Muscle layer of duodenum (tissue), 2 donors: ENCODE results near the gene ZNF575.
"Not testable (repeated sequence)": the region's sequence is repeated elsewhere in the genome, so short reads cannot be mapped to it uniquely, and the experiment has no call there.

Experiments used
- H3K27ac ChIP-seq: one replicate; pipeline ENCODE4 v1.7.0; 2013; ENCODE audit warnings: mild to moderate bottlenecking, low read length
- H3K27me3 ChIP-seq: one replicate; pipeline ENCODE4 v1.7.0; 2013; ENCODE audit warnings: low read depth, mild to moderate bottlenecking, control low read depth, low read length
- H3K36me3 ChIP-seq, 2 donors: one replicate each; pipeline ENCODE4 v1.7.0; 2013; ENCODE audit warnings: low read length in 2 of 2, control low read depth in 1 of 2, mild to moderate bottlenecking in 1 of 2; ENCODE audit not compliant: insufficient read depth in 2 of 2, control insufficient read depth in 1 of 2
- H3K4me1 ChIP-seq, 2 donors: one replicate each; pipeline ENCODE4 v1.7.0; 2013; ENCODE audit warnings: low read length in 2 of 2, mild to moderate bottlenecking in 2 of 2, control low read depth in 1 of 2, moderate library complexity in 1 of 2; ENCODE audit not compliant: insufficient read depth in 2 of 2, control insufficient read depth in 1 of 2
- H3K4me3 ChIP-seq, 2 donors: one replicate each; pipeline ENCODE4 v1.7.0; 2013; ENCODE audit warnings: low read length in 2 of 2, low read depth in 1 of 2, mild to moderate bottlenecking in 1 of 2
- H3K9me3 ChIP-seq, 2 donors: one replicate each; pipeline ENCODE4 v1.7.0; 2013; ENCODE audit warnings: low read length in 2 of 2, control low read depth in 1 of 2, mild to moderate bottlenecking in 1 of 2; ENCODE audit not compliant: control insufficient read depth in 1 of 2
- donor health status: healthy.

Gene ZNF575

DNA sequence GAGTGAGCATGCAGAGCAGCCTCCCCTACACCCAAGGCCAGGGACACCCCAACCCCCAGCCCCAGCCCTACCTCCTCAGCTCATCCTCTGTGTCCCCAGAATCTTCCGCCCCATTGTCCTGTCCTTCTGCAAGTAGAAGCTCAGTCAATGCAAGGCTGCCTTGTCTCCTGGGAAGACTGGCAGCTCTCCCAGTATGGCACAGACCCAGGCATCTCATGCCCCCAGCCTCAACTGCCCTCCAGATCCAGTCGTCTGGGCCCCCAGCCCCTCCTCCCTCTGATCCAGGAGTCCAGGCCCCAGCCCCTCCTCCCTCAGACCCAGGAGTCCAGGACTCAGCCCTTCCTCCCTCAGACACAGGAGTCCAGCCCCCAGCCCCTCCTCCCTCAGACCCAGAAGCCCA lies 13.0 kb downstream of the ZNF575 start:
- Histone ChIP-seq H3K36me3 (peaks cover 34 to 60% of the 10 kb centered on the region in 2 donors), H3K27me3 (no peaks in the 10 kb centered on the region), H3K4me3 (no peak overlapping the region), H3K4me1 (no peaks in the 10 kb centered on the region), H3K9me3 (no peaks in the 10 kb centered on the region), H3K27ac (no peak overlapping the region)

DNA sequence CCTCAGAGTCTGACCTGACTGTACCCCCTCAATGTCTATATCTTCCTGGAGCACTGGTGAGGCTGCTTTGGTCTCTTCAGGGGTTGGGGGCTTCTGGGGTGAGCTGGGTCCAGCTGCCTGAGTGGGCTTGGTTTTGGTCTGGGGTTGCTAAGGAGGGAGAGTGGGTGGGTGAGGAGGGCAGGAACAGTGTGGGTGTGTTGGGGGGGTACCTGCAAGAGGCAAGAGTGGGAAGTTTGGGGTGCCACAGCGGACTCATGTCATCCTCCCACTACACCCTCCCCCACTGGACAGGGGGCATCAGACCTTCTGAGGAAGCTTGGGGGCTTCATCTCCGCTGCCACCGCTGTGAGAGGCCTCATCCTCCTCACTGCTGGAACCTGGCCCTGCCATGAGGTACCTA lies 13.6 kb downstream of the ZNF575 start:
- Histone ChIP-seq H3K4me3 (no peak overlapping the region), H3K36me3 (peaks cover 38 to 64% of the 10 kb centered on the region in 2 donors), H3K27ac (no peak overlapping the region)

DNA sequence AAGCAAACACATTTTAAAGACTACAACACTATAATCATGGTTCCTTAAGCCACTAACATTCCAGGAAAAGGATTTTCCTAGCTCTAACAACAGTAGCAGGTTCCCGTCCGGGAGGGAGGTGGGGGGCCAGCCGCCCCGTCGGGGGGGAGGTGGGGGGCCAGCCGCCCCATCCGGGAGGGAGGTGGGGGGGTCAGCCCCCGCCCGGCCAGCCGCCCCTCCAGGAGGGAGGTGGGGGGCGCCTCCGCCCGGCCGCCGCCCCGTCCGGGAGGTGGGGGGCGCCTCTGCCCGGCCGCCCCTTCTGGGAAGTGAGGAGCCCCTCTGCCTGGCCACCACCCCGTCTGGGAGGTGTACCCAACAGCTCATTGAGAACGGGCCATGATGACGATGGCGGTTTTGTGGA lies 14.9 kb downstream of the ZNF575 start:
- not testable (repeated sequence) for H3K27ac ChIP-seq, H3K4me1 ChIP-seq, H3K4me3 ChIP-seq, H3K27me3 ChIP-seq, H3K9me3 ChIP-seq
- peaks cover 34 to 64% of the 10 kb centered on the region in 2 donors for H3K36me3 ChIP-seq

More for the DNA sequence above, 13.6 kb downstream of the ZNF575 start:
- Histone ChIP-seq H3K9me3 (no peaks in the 10 kb centered on the region), H3K27me3 (no peaks in the 10 kb centered on the region), H3K4me1 (no peaks in the 10 kb centered on the region)

DNA sequence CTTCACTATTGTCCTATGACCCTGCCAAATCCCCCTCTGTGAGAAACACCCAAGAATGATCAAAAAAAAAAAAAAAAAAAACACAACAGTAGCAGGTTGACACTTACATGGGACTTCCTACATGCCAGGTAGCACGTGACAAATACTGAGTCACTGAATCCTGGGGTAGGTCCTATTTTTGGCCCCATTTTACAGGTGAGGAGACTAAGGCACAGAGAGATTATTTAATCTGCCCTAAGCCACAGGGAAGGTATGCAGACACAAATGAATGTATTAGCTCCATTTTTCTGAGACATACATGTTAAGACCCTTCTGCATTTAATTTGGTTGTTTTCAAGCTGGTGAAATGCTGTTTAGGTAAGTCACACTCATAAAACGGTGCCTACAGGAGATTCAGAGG lies 15.7 kb downstream of the ZNF575 start:
- no peaks in the 10 kb centered on the region for H3K27me3 ChIP-seq
- H3K27ac ChIP-seq: no peak overlapping the region
- no peaks in the 10 kb centered on the region for H3K4me1 ChIP-seq
- no peak overlapping the region for H3K4me3 ChIP-seq
- peaks cover 31 to 64% of the 10 kb centered on the region in 2 donors for H3K36me3 ChIP-seq
- no peaks in the 10 kb centered on the region for H3K9me3 ChIP-seq

DNA sequence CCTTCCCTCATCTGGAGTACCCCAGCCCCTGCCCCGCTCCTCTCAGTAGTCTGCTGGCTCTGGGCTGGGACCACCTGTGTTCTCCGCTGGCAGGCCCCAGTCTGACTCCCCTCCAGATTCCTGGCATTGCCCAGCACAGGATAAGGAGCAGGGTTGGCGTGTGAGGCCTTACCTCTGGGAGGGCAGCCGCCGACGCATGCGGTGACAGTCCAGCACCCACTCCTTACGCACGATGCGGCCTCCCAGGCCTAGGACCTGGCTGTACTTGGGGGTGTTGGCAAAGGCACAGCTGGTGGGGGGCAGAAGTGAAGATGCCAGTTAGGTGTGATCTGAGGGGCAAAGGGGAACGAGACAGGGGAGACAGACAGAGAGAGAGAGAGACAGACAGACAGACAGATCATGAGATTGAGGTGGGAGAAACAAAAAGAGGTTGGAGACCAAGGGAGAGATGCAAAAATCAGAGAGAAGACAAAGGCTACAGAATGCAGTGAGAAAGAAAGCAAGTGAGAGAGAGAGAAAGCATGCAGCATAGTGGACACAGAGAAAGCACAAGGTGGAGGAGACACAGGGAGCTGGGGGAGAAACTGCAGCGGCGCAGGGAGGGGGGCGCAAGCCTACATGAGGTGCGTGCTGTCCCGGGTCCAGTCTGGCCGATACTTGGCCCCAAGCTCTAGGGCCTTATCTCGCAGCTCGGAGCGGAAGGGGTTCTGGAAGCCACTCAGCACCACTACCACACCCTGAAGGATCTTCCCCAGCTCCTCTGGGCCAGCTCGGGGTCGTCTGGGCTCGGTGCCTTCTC lies 18.6 kb downstream of the ZNF575 start:
- Histone ChIP-seq H3K27me3 (no peaks in the 10 kb centered on the region), H3K4me1 (no peaks in the 10 kb centered on the region), H3K27ac (no peak overlapping the region), H3K4me3 (no peak overlapping the region), H3K9me3 (no peaks in the 10 kb centered on the region), H3K36me3 (peaks cover 32 to 59% of the 10 kb centered on the region in 2 donors)

DNA sequence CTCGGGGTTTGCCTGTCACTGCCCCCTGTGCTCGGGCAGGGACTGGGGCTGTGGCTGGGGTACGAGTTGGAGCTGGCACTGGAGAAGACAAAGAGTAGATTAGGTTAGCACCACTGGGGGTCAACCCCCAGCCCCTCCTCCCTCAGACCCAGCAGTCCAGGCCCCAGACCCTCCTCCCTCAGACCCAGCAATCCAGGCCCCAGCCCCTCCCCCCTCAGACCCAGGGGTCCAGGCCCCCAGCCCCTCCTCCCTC lies 19.1 kb downstream of the ZNF575 start:
- Histone ChIP-seq H3K4me1 (no peaks in the 10 kb centered on the region), H3K4me3 (no peak overlapping the region), H3K27me3 (no peaks in the 10 kb centered on the region), H3K36me3 (peaks cover 32 to 55% of the 10 kb centered on the region in 2 donors), H3K9me3 (no peaks in the 10 kb centered on the region), H3K27ac (no peak overlapping the region)

DNA sequence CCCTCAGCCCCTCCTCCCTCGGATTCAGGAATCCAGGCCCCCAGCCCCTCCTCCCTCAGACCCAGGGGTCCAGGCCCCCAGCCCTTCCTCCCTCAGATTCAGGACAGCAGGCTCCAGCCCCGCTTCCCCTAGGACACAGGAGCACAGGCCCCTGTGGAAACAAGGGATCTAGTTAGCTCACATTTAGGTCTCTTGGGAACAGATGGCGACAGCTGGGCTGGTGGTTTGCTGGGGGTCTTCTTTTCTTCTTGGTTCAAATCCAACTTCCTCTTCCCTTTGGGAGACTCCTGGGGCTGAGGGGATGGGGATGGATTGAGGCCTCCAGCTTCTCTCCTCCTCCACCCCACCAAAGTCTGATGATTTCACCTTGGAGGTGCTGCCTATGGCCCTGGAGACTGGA lies 19.6 kb downstream of the ZNF575 start:
- no peaks in the 10 kb centered on the region for H3K4me1 ChIP-seq
- peaks cover 32 to 55% of the 10 kb centered on the region in 2 donors for H3K36me3 ChIP-seq
- H3K27ac ChIP-seq: no peak overlapping the region
- H3K9me3 ChIP-seq: no peaks in the 10 kb centered on the region
- H3K4me3 ChIP-seq: no peak overlapping the region
- no peaks in the 10 kb centered on the region for H3K27me3 ChIP-seq

DNA sequence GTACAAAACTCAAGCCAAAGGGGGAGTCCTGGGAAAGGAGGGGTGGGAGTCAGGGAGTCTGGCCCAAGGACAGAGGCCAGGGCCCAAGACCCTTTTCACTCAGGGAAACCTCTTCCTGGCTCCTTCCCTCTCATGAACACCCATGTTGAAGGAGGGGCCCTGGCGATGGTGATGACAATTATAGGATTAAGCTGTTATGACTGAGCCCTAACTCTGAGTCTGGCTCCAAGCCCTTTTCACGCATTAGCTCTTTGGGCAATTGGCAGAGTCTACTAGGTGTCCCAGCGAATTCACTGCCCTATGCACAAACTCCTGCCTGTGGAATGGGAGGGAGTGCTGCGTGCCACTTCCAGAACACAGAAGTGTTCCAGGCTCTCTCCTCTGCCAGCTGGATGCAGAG lies 20.7 kb downstream of the ZNF575 start:
- Histone ChIP-seq H3K4me1 (no peaks in the 10 kb centered on the region), H3K4me3 (no peak overlapping the region), H3K36me3 (peaks cover 32 to 55% of the 10 kb centered on the region in 2 donors), H3K27me3 (no peaks in the 10 kb centered on the region), H3K27ac (no peak overlapping the region), H3K9me3 (no peaks in the 10 kb centered on the region)

DNA sequence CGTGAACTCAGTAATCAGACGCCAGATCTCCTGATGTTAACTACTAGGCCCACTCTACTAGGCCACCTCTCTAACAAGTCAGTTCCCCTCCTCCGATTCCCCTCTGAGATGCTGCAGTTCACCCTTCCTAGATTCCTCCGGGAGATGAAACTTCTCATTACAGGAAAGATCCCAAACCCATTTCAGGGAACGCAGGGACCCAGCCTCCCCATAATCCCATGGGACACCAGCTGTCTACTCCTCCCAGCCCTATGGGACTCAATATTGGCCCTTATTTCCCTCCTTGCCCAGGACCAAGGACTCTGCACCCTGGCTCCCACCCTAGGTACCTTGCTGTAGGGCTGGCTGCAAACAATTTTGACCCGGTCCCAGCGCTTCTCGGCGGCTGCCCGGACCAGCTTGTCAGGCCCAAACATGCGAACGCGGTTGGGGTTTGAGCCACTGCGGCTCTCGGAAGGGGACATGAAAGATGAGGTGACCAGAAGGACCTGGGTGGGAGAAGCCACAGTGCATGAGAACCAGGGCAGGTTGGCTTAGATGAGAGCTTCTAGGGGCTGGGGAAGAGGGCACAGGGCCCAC lies 21.4 kb downstream of the ZNF575 start:
- H3K9me3 ChIP-seq: no peaks in the 10 kb centered on the region
- no peaks in the 10 kb centered on the region for H3K27me3 ChIP-seq
- H3K36me3 ChIP-seq: peaks cover 32 to 53% of the 10 kb centered on the region in 2 donors
- H3K4me1 ChIP-seq: no peaks in the 10 kb centered on the region
- no peak overlapping the region for H3K27ac ChIP-seq
- no peak overlapping the region for H3K4me3 ChIP-seq

DNA sequence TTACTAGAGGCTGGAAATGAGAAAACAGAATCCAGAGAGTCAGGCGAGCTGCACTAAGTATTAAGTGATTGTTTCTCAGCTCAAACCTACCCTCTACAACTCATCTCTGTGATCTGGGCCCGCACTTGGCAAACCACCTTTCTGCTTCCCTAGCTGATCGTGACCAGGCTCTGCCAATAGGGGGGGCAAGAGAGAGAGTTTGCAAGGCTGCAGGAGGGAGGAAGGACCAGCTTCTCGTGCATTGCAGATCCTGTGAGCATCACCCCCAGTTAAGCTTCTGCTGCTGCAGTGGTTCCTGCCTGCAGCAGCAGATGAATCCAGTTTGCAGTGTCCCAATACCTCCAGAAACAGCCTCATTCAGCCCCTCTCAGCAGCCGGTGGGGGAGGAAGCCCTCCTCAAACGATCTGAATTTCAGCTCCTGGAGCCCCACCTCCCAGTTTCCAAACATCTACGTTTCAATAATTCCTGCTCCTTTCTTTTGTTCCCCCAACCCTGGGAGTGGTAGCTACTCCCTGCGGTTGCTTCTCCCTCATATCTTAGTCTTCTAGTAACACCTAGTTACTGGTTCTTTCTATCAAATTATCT lies 22.3 kb downstream of the ZNF575 start:
- H3K27ac ChIP-seq: no peak overlapping the region
- no peaks in the 10 kb centered on the region for H3K4me1 ChIP-seq
- H3K36me3 ChIP-seq: peaks cover 27 to 51% of the 10 kb centered on the region in 2 donors
- no peak overlapping the region for H3K4me3 ChIP-seq
- H3K27me3 ChIP-seq: no peaks in the 10 kb centered on the region
- H3K9me3 ChIP-seq: no peaks in the 10 kb centered on the region

DNA sequence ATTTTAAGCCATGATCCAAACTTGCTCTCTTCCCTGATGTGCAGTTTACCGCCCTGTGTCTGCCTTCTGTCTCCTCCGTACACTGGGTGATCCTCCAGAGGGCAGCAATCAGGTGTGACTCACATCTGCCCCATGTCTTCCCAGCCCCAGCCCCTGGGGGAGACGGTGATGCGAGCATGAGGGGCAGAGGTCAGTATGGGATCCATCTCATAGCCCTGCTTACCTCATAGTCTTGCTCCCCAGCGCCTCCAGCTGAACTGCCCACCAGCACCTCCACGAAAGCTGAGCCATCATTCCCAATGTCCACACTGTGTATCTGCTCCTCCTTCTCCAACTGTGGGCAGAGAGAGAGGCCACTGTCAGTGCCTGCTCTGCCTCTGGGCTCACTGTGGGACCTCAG lies 27.7 kb downstream of the ZNF575 start:
- peaks cover 0 to 20% of the 10 kb centered on the region in 2 donors for H3K36me3 ChIP-seq
- H3K27ac ChIP-seq: no peak overlapping the region
- no peaks in the 10 kb centered on the region for H3K27me3 ChIP-seq
- peaks cover 0 to 10% of the 10 kb centered on the region in 2 donors for H3K4me1 ChIP-seq
- H3K4me3 ChIP-seq: no peak overlapping the region
- no peaks in the 10 kb centered on the region for H3K9me3 ChIP-seq
